HG03457 (cell line): Measurements from ENCODE around the gene WDR72.
"Not testable (repeated sequence)": the region's sequence is repeated elsewhere in the genome, so short reads cannot be mapped to it uniquely, and the experiment has no call there.

Experiments used
- ATAC-seq: cut with Tn5 transposase; IDR thresholded peaks from one replicate; pipeline ENCODE4 v1.9.1; 2021; ENCODE audit warnings: moderate number of reproducible peaks; ENCODE audit not compliant: unreplicated experiment

WDR72 gene

DNA sequence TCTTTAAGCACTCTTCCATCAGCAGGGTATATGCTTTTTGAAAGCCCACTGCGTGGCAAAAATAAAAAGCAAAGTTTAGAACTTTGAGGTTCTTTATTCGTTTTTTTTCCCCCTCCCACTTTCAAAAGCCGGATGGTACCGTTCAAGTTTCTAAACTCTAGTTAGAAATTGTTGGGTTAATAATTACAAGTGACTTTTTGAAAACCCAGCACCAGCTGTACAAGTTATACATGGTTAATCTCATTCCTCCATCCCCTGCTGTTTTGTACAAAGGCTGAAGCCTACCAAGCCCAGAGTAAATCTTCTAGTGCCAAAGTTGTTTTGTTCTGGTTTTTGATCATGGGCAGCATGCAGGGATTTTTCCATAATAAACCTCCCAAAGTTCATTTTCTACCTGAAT, 48.6 kb downstream of the WDR72 start:
- ATAC-seq: no peak

DNA sequence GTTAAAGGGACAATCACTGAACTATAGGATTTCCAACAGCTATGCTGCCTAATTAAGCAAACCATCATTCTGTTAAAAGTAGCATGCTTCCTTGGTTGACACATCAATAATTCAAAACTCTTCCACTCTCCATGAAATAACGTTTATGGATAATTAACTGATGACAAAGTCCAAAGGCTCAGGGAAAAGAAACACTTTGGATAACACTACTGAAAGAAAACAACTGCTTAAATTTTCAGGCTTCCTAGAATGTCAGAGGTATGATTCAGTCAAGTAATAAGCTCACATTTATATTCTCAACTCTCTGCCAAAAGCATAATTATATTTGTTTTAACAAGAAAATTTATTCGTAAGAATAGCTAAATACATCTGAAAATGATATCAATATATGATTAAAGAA, 49.6 kb downstream of the WDR72 start:
- ATAC-seq: no peak

DNA sequence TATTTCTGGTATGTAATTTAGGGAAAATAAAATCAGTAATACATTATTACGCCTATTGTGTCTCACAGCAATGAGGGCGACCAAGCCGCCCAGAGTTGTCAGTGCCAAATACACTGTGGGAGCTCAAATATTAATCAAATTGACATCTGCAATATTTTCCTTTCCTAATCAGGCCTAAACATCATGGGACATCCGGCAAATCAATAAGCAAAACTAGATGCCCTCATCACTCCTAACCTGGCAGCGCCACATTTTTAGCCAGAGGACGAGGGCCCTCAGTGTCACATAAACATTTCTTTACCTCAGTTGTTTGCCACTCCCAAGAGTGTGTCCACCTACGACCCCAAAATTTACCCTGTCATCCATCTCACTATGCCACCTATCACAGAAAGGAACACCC, 64.1 kb downstream of the WDR72 start:
- ATAC-seq: no peak

GRCh38 chr15:53694476-53694874, 65.0 kb downstream of the WDR72 start:
- ATAC-seq: no peak

- no peak for ATAC-seq
Measured at GRCh38 chr15:53693729-53694475, 65.6 kb downstream of the WDR72 start.

GRCh38 chr15:53684162-53684561, 75.3 kb downstream of the WDR72 start:
- not testable (repeated sequence) for ATAC-seq

- ATAC-seq: no peak
Measured at GRCh38 chr15:53681056-53681455, 78.4 kb downstream of the WDR72 start.

DNA sequence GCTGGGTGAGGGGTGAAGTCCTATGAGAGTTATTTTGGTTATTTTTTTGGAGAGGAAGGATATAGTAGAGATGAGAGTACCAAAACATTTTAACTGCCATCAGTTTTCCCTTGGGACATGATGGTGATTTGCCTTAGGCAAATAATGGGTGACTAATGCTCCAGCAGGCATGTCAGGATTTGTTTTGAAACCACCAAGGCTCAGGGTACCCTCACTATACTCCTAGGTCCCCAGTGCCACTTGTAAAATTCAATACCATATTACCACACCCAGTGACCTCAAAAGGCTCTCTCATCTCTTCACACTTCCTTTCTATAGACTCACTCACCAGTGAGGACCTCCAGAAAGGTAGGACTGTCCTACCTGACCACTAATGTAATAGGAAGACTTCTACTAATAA, 83.6 kb downstream of the WDR72 start:
- ATAC-seq: no peak

DNA sequence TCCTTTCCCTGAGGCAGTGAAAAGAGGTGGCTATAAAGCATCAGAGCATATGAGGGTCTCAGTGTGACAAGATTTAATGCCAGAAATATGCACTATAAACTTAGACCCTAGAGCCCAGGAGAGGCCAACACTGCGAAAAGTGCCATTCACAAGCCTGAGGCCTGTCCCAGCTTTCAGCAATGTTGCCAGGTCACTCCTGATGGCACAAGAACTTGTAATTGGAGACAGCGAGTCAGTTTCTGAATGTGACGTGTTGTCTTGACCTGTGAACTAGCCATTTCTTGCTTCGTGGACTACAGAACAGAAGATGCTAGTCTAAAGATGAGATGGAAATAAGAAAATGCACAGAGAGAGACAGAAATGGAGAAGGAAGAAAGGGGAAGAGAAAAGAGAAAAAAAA, 87.9 kb downstream of the WDR72 start:
- ATAC-seq: no peak

- ATAC-seq: no peak
Measured at GRCh38 chr15:53670701-53671100, 88.8 kb downstream of the WDR72 start.

- ATAC-seq: no peak
Measured at GRCh38 chr15:53665930-53666329, 93.5 kb downstream of the WDR72 start.

DNA sequence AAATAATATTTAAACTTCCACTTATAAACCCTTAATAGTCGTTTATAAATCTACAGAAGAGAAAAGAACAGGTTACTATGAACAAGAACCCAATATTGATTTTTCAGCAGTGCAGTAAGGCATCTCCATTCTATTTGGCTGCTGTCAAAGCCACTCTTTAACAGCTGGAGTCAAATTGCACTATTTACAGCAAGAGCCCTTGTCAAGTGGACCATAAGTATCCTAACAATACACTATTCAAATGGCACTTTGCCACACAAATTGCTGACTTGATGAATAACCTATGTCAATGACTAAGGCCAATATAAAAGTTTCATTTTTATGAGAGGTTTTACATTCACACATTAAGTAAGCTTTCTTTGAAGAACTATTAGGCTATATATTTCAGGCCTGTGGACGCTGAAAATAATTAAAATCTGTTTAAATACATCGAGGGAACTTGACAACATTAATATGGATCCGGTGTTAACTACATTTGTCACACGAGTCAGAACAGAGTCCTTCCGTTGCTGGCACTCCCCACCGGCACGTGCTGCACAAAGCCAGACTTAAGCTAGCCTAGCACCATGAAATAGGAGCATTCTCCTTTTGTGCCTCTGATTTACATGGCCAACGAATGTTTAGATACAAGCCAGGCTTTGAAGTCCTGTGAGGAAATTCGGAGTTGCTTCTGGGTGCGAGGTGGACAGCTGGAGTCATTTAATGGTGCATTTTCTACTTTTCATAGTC, 100.5 kb downstream of the WDR72 start:
- ATAC-seq: no peak

DNA sequence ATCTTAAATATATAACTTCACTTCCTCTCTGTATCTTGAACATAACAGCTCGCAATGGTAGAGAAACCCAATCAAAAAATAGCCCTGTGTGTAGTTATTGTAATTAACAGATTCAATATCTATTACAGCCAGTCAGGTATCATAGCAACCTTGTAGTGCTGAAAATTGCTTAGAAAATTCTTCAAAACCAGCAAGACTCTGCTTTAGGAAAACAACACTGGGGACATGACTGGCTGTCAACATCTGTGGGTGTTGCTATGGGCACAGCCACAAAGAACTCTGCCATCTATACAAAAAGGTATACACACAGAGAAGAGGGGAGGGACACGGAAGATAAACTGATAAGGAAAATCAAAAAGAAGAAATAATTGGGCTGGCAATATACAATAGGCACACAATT, 101.2 kb downstream of the WDR72 start:
- ATAC-seq: no peak

DNA sequence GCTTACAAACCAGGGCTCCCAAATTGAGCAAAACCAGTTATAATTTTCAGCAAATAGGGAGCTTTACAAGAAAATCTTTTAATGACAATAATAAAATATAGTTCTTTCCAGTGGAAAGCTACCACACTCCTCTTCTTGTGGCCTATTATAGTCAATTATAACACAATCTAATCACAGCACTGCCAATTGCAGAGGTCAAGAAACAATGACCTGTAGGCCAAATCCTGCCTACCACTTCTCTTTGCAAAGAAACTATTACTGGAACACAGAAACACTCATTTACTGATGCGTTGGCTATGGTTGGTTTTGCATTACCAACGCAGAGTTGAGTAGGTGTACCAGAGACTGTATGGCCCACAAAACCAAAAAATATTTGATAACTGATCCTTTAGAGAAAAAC, 110.5 kb downstream of the WDR72 start:
- no peak for ATAC-seq

DNA sequence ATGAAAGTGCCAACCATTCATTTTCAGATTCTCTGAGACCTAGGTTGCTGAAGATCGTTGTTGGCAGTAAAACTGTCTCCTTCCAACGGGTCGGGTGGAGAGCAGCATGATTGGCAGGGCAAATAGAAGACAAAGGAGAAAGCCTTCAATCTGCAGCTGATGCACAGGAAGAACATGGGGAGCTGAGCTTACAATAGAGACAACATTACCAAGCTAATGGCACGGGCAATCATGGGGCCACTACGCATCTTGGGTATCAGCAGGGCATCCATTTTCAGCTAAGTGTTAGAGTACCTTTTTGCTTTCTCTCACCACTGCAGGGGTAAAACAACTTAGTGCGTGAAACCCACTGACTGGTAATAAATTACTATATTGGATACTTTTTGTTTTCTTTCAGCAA, 114.8 kb downstream of the WDR72 start:
- ATAC-seq: no peak

GRCh38 chr15:53634517-53635106, 124.9 kb downstream of the WDR72 start:
- ATAC-seq: no peak

- ATAC-seq: no peak
Measured at GRCh38 chr15:53627279-53627678, 132.2 kb downstream of the WDR72 start.

DNA sequence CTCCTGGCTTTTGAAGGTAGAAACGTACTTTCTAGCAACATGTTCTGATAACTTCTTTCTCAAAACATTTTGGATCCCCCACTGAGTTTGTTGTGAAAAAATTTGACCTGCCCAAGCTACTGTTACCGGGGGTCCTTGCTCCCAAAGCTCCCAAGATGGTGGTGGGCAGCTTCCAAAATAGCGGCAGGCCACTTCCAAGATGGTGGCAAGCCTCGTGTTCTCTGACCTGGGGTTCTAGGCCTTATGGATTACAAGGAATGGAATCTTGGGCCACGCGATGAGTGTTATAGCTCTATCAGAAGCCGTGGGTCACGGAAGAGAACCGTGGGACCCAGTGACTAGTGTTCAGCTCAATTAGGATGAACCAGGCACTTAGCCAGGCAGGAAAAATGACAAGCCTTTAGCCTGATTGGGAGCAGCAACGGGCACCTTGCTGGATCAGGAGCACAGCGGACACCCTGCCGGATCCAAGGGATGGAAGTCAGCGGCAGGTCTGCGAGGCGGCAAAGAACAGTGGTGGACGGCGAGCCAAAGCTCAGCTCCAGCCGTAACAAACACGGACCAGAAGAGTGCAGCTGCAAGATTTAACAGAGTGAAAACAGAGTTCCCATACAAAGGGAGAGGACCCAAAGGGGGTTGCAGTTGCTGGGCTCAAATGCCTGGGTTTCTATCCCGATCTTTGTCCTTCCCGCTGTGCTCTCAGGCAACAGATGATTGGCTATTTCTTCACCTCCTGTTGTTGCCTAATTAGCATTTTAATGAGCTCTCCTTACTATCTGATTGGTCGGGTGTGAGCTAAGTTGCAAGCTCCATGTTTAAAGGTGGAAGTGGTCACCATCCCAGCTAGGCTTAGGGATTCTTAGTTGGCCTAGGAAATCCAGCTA, 133.3 kb downstream of the WDR72 start:
- no peak for ATAC-seq

- no peak for ATAC-seq
Measured at GRCh38 chr15:53625260-53625659, 134.2 kb downstream of the WDR72 start.

DNA sequence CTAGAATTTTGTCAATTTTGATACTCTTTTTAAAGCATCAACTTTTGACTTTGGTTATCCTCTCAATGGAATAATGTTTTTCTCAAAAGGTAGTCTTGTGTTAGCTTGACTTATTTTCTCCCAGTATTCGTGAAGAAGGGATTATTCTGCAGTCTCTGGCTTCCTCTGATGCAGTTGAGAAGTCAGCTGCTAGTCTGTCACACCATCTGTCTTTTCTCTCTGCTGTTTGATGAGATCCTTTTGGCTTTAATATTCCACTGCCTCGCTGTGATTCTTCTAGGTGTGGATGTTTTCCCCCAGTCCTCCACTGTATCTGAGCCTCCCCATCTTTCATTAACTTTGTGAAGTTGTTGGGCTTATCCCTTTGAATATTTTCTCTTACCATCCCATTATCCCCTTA, 141.0 kb downstream of the WDR72 start:
- ATAC-seq: no peak
